Measurements from ENCODE around the gene NAB1. TPM values are rescaled to one million over a fixed set of nuclear protein-coding genes. Genes with fewer than 3 reads are reported as not detected.

NAB1 gene
- total RNA-seq, 3 donors from 2014 or later, result 23.4 to 55.0 (median 28.9) TPM

GRCh38 chr2:190636361-190636760 lies 12.5 kb upstream of the NAB1 start:
- no peak for ATAC-seq
- Histone ChIP-seq H3K36me3 (ENCODE audit: low read depth) (no peaks in the 10 kb centered on the region), H3K9me3 (no peaks in the 10 kb centered on the region), H3K4me3 (no peak overlapping the region), H3K4me1 (ENCODE audit: low read depth) (no peaks in the 10 kb centered on the region)
- TF ChIP-seq CTCF (IDR thresholded peaks at IDR 0.05), result no peak
- intact Hi-C loops (cut with DNase I, micrococcal nuclease), result no loop called here
- no peak for DNase-seq

GRCh38 chr2:190637281-190637734 lies 11.6 kb upstream of the NAB1 start:
- Histone ChIP-seq H3K36me3 (ENCODE audit: low read depth) (no peaks in the 10 kb centered on the region), H3K4me1 (ENCODE audit: low read depth) (no peaks in the 10 kb centered on the region), H3K4me3 (no peak overlapping the region), H3K9me3 (no peaks in the 10 kb centered on the region)
- intact Hi-C loops (cut with DNase I, micrococcal nuclease), result no loop called here
- ATAC-seq, result peak; percentile 51
- TF ChIP-seq CTCF (IDR thresholded peaks at IDR 0.05), result no peak
- DNase-seq, result no peak

- intact Hi-C loops (cut with DNase I, micrococcal nuclease), result no loop called here
- no peak overlapping the region for H3K4me3 ChIP-seq
- TF ChIP-seq CTCF (IDR thresholded peaks at IDR 0.05), result no peak
- no peak for DNase-seq
- no peaks in the 10 kb centered on the region for H3K4me1 ChIP-seq (ENCODE audit: low read depth)
- ATAC-seq, result no peak
- no peaks in the 10 kb centered on the region for H3K36me3 ChIP-seq (ENCODE audit: low read depth)
- H3K9me3 ChIP-seq, result no peaks in the 10 kb centered on the region
Observed at GRCh38 chr2:190637903-190638618, 10.8 kb upstream of the NAB1 start.

- TF ChIP-seq CTCF (IDR thresholded peaks at IDR 0.05), result no peak
- intact Hi-C loops (cut with DNase I, micrococcal nuclease), result loop anchor here in 1 of 2 donors (10.0 kb wide), 1 partner anchor 105 kb away; the partner anchor contains the start of gene NEMP2
- no peak for ATAC-seq
Observed at GRCh38 chr2:190640117-190640516, 8.8 kb upstream of the NAB1 start.

GRCh38 chr2:190641469-190641868 lies 7.4 kb upstream of the NAB1 start:
- Histone ChIP-seq H3K36me3 (ENCODE audit: low read depth) (no peaks in the 10 kb centered on the region), H3K4me3 (no peak overlapping the region), H3K9me3 (no peaks in the 10 kb centered on the region), H3K4me1 (ENCODE audit: low read depth) (no peaks in the 10 kb centered on the region)
- DNase-seq (no peak), ATAC-seq (no peak)
- intact Hi-C loops (cut with DNase I, micrococcal nuclease), result loop anchor here in 1 of 2 donors (10.0 kb wide), 1 partner anchor 107 kb away; the partner anchor contains the start of gene NEMP2
- no peak for TF ChIP-seq CTCF (IDR thresholded peaks at IDR 0.05)

More at GRCh38 chr2:190640117-190640516, 8.8 kb upstream of the NAB1 start:
- Histone ChIP-seq H3K36me3 (ENCODE audit: low read depth) (no peaks in the 10 kb centered on the region), H3K9me3 (no peaks in the 10 kb centered on the region), H3K4me1 (ENCODE audit: low read depth) (no peaks in the 10 kb centered on the region), H3K4me3 (no peak overlapping the region)
- DNase-seq, result no peak
